Smooth muscle cell (in vitro differentiated cells): ENCODE results near the gene PREP. TPM values are rescaled to one million over a fixed set of nuclear protein-coding genes. Genes with fewer than 3 reads are reported as not detected.
"Not testable (repeated sequence)": the region's sequence is repeated elsewhere in the genome, so short reads cannot be mapped to it uniquely, and the experiment has no call there.

Source experiments
- DNase-seq: peaks from one replicate; lab custom pipeline; 2025; ENCODE audit not compliant: unreplicated experiment; lab: John Stamatoyannopoulos, UW
- H2AFZ ChIP-seq: fragments of 200-600 bp; sonication (generic); 2 replicates; pipeline ENCODE4 v1.6.0; 2016; ENCODE audit warnings: antibody characterized with exemption, low read depth, mild to moderate bottlenecking
- H3F3A ChIP-seq: fragments of 200-600 bp; sonication (generic); 2 replicates; pipeline ENCODE4 v1.6.0; 2017; ENCODE audit warnings: antibody characterized with exemption, low read depth
- H3K27ac ChIP-seq: fragments of 200-600 bp; sonication (generic); 2 replicates; pipeline ENCODE4 v1.5.1; 2016; ENCODE audit warnings: low read depth, mild to moderate bottlenecking
- H3K27me3 ChIP-seq: fragments of 200-600 bp; sonication (generic); 2 replicates; pipeline ENCODE4 v1.6.1; 2016; ENCODE audit warnings: low read depth, mild to moderate bottlenecking
- H3K36me3 ChIP-seq: fragments of 200-600 bp; sonication (generic); 2 replicates; pipeline ENCODE4 v1.5.1; 2016; ENCODE audit warnings: low read depth
- H3K4me1 ChIP-seq: fragments of 200-600 bp; sonication (generic); 2 replicates; pipeline ENCODE4 v1.5.1; 2016; ENCODE audit warnings: low read depth
- H3K4me2 ChIP-seq: fragments of 200-600 bp; sonication (generic); 2 replicates; pipeline ENCODE4 v1.6.0; 2016; ENCODE audit warnings: mild to moderate bottlenecking
- H3K4me3 ChIP-seq: fragments of 200-600 bp; sonication (generic); 2 replicates; pipeline ENCODE4 v1.5.1; 2016; ENCODE audit warnings: mild to moderate bottlenecking
- H3K79me2 ChIP-seq: fragments of 200-600 bp; sonication (generic); 2 replicates; pipeline ENCODE4 v1.6.0; 2016; ENCODE audit warnings: low read depth, mild to moderate bottlenecking
- H3K9ac ChIP-seq: fragments of 200-600 bp; sonication (generic); 2 replicates; pipeline ENCODE4 v1.6.0; 2016; ENCODE audit warnings: low read depth
- H3K9me3 ChIP-seq: fragments of 200-600 bp; sonication (generic); replicated peaks from 2 replicates; pipeline ENCODE4 v1.5.1; 2016; ENCODE audit warnings: low read depth
- H4K20me1 ChIP-seq: fragments of 200-600 bp; sonication (generic); 2 replicates; pipeline ENCODE4 v1.6.0; 2016; ENCODE audit warnings: low read depth
- CTCF ChIP-seq: fragments of 200-600 bp; sonication (generic); IDR thresholded peaks from 2 replicates; pipeline ENCODE4 v1.5.1; 2017; ENCODE audit warnings: borderline replicate concordance, mild to moderate bottlenecking, antibody characterized with exemption; ENCODE audit not compliant: insufficient read depth, poor library complexity, severe bottlenecking
- WGBS: methylation state at CpG from one replicate; pipeline ENCODE4 v1.1.7; 2016; ENCODE audit warnings: low lambda C conversion rate; 5-methylcytosine and 5-hydroxymethylcytosine counted together
- polyA plus RNA-seq: library from polyadenylated mRNA; unstranded; fragments of >200 nt; fragmentation: Nextera tagmentation; extraction: Ambion mirVana; gene quantifications from 2 replicates; pipeline ENCODE4 v1.2.1, GENCODE V29; 2016
- total RNA-seq: library from RNA; depleted of rRNA; stranded (reverse); fragments of >200 nt; gene quantifications from 2 replicates; pipeline ENCODE4 v1.2.3, GENCODE V29; 2014

PREP gene
- total and polyA plus RNA-seq, 2 experiments from 2014 or later: 23.4 to 33.2 TPM

- Histone ChIP-seq H3K4me3 (no peak overlapping the region), H2AFZ (no peak overlapping the region), H3K4me1 (peaks cover 5% of the 10 kb centered on the region), H3K27ac (no peak overlapping the region), H3K4me2 (no peak overlapping the region), H3K9me3 (no peaks in the 10 kb centered on the region), H4K20me1 (no peaks in the 10 kb centered on the region), H3K36me3 (no peaks in the 10 kb centered on the region), H3F3A (no peaks in the 10 kb centered on the region), H3K27me3 (no peaks in the 10 kb centered on the region), H3K79me2 (no peaks in the 10 kb centered on the region), H3K9ac (no peak overlapping the region)
- TF ChIP-seq CTCF: no peak
- no peak for DNase-seq
- 85% methylated on average over 4 of the region's 4 CpGs for WGBS
These were observed 26.8 kb upstream of the PREP start for GRCh38 chr6:105429676-105430075.

- Histone ChIP-seq H3K9ac (no peak overlapping the region), H3F3A (no peaks in the 10 kb centered on the region), H3K4me3 (no peak overlapping the region), H2AFZ (peak overlapping the region; percentile 0), H4K20me1 (no peaks in the 10 kb centered on the region), H3K27me3 (no peaks in the 10 kb centered on the region), H3K4me1 (peaks cover 5% of the 10 kb centered on the region), H3K27ac (peak overlapping the region; percentile 67), H3K79me2 (no peaks in the 10 kb centered on the region), H3K9me3 (no peaks in the 10 kb centered on the region), H3K4me2 (peak overlapping the region; percentile 8), H3K36me3 (no peaks in the 10 kb centered on the region)
- no peak for TF ChIP-seq CTCF
- WGBS: 57% methylated on average over 5 of the region's 5 CpGs
- no peak for DNase-seq
These were observed 25.6 kb upstream of the PREP start for GRCh38 chr6:105428342-105428957.

GRCh38 chr6:105424175-105424783 lies 21.4 kb upstream of the PREP start:
- Histone ChIP-seq H3K36me3 (no peaks in the 10 kb centered on the region), H3F3A (no peaks in the 10 kb centered on the region), H3K4me1 (peaks cover 5% of the 10 kb centered on the region), H3K27me3 (no peaks in the 10 kb centered on the region), H3K9ac (no peak overlapping the region), H2AFZ (no peak overlapping the region), H3K4me3 (no peak overlapping the region), H3K27ac (no peak overlapping the region), H4K20me1 (no peaks in the 10 kb centered on the region), H3K4me2 (no peak overlapping the region), H3K79me2 (no peaks in the 10 kb centered on the region), H3K9me3 (no peaks in the 10 kb centered on the region)
- TF ChIP-seq CTCF: peak; percentile 73
- 29% methylated on average over 7 of the region's 7 CpGs for WGBS
- DNase-seq: peak; percentile 4

GRCh38 chr6:105416971-105417370 lies 14.1 kb upstream of the PREP start:
- not testable (repeated sequence) for H2AFZ ChIP-seq, H3K4me2 ChIP-seq, H3K9me3 ChIP-seq, H3K4me3 ChIP-seq, H3F3A ChIP-seq, DNase-seq, H3K27ac ChIP-seq, H3K27me3 ChIP-seq, H3K4me1 ChIP-seq, H3K36me3 ChIP-seq, H3K9ac ChIP-seq, H4K20me1 ChIP-seq, H3K79me2 ChIP-seq
- WGBS: 98% methylated on average over 2 of the region's 2 CpGs
